Hepatocyte (in vitro differentiated cells): ENCODE measurements around the gene RTBDN.

Source experiments
- CTCF ChIP-seq: fragments of 200-600 bp; sonication (generic); IDR thresholded peaks from 2 replicates; pipeline ENCODE4 v1.5.1; 2016; ENCODE audit warnings: antibody characterized with exemption, mild to moderate bottlenecking; ENCODE audit not compliant: poor library complexity
- EZH2phosphoT487 ChIP-seq: fragments of 200-600 bp; sonication (generic); IDR thresholded peaks from one replicate; pipeline ENCODE4 v1.6.1; 2018; ENCODE audit warnings: antibody characterized with exemption, mild to moderate bottlenecking, low read depth, moderate library complexity; ENCODE audit not compliant: unreplicated experiment, severe bottlenecking

GRCh38 chr19:12785431-12786031, 48.8 kb downstream of the RTBDN start:
- TF ChIP-seq CTCF (no peak), EZH2phosphoT487 (no peak)
